Activated T-cell treated with anti-CD3 and anti-CD28 coated beads, Interleukin-2, amount 50 U/mL, for 48 hours (primary cell): Measurements from ENCODE around the gene OASL.
A peak's percentile ranks its signal among the peaks of the same experiment; 100 is the strongest.
"Not testable (repeated sequence)": the region's sequence is repeated elsewhere in the genome, so short reads cannot be mapped to it uniquely, and the experiment has no call there.

Source experiments
- DNase-seq, 2 experiments: peaks; one replicate each; pipeline ENCODE4 v3.0.0-alpha.2; 2020

The OASL gene

GRCh38 chr12:121059031-121059898, 20.2 kb upstream of the OASL start:
- DNase-seq, result no peak

GRCh38 chr12:121057794-121058193, 18.7 kb upstream of the OASL start:
- no peak for DNase-seq

GRCh38 chr12:121053706-121054105, 14.7 kb upstream of the OASL start:
- no peak for DNase-seq

GRCh38 chr12:121050725-121051124, 11.7 kb upstream of the OASL start:
- DNase-seq, result no peak

GRCh38 chr12:121048442-121048841, 9.4 kb upstream of the OASL start:
- no peak for DNase-seq

- not testable (repeated sequence) for DNase-seq
Observed at GRCh38 chr12:121047400-121047799, 8.4 kb upstream of the OASL start.

- no peak for DNase-seq
Observed at GRCh38 chr12:121043067-121043466, 4.0 kb upstream of the OASL start.

GRCh38 chr12:121036810-121037326, 2.2 kb downstream of the OASL start:
- DNase-seq, result peak; percentile 57 to 61

GRCh38 chr12:121034616-121035305, 4.3 kb downstream of the OASL start:
- peak in 1 of 2 experiments; percentile 24 for DNase-seq

GRCh38 chr12:121033625-121034349, 5.3 kb downstream of the OASL start:
- peak; percentile 63 to 68 for DNase-seq

- no peak for DNase-seq
Observed at GRCh38 chr12:121030576-121031212, 8.4 kb downstream of the OASL start.

GRCh38 chr12:121026274-121027045, 12.6 kb downstream of the OASL start:
- DNase-seq, result no peak

- no peak for DNase-seq
Observed at GRCh38 chr12:121025442-121026226, 13.4 kb downstream of the OASL start.

- DNase-seq, result no peak
Observed at GRCh38 chr12:121023799-121024198, 15.2 kb downstream of the OASL start.

GRCh38 chr12:121022713-121023112, 16.3 kb downstream of the OASL start:
- DNase-seq, result no peak

GRCh38 chr12:121021754-121022153, 17.3 kb downstream of the OASL start:
- DNase-seq, result no peak

- DNase-seq, result no peak
Observed at GRCh38 chr12:121018860-121019617, 20.0 kb downstream of the OASL start.

- DNase-seq, result no peak
Observed at GRCh38 chr12:121017966-121018491, 21.0 kb downstream of the OASL start.

- DNase-seq, result peak; percentile 94 to 95
Observed at GRCh38 chr12:121015825-121016766, 22.9 kb downstream of the OASL start, which contains the start of gene C12orf43. Gene C12orf43 (minus strand): TSS chr12:121016487. CDS start chr12:121016474, 13 bp downstream.
